RKO (cell line): Measurements from ENCODE around the gene SEZ6.
A peak's percentile ranks its signal among the peaks of the same experiment; 100 is the strongest.

Experiments used
- DNase-seq: peaks from one replicate; pipeline ENCODE4 v3.0.0-alpha.2; 2016; ENCODE audit warnings: low spot score

SEZ6 gene

GRCh38 chr17:28953444-28954118 lies 52.3 kb downstream of the SEZ6 start:
- peak; percentile 48 for DNase-seq

GRCh38 chr17:28951991-28952975 lies 53.5 kb downstream of the SEZ6 start:
- DNase-seq = peak; percentile 100

GRCh38 chr17:28951428-28951990 lies 54.3 kb downstream of the SEZ6 start, which contains the start of gene PHF12:
Gene PHF12, minus strand, starts transcription at chr17:28951518. Its CDS starts 558 bp downstream, at chr17:28950960.
- DNase-seq = peak; percentile 100

- no peak for DNase-seq
These were observed 54.9 kb downstream of the SEZ6 start for GRCh38 chr17:28950752-28951427.

- peak; percentile 70 for DNase-seq
These were observed 55.6 kb downstream of the SEZ6 start for GRCh38 chr17:28950017-28950751.

- peak; percentile 46 for DNase-seq
These were observed 56.4 kb downstream of the SEZ6 start for GRCh38 chr17:28949185-28950016.

- peak; percentile 18 for DNase-seq
These were observed 57.0 kb downstream of the SEZ6 start for GRCh38 chr17:28948873-28949184.

GRCh38 chr17:28948342-28948741 lies 57.5 kb downstream of the SEZ6 start:
- no peak for DNase-seq

- DNase-seq = no peak
These were observed 58.2 kb downstream of the SEZ6 start for GRCh38 chr17:28947639-28948038.

- DNase-seq = no peak
These were observed 59.6 kb downstream of the SEZ6 start for GRCh38 chr17:28946239-28946638.

GRCh38 chr17:28944862-28945741 lies 60.7 kb downstream of the SEZ6 start:
- DNase-seq = peak; percentile 23

GRCh38 chr17:28944343-28944742 lies 61.5 kb downstream of the SEZ6 start:
- no peak for DNase-seq

- no peak for DNase-seq
These were observed 62.9 kb downstream of the SEZ6 start for GRCh38 chr17:28942925-28943324.

GRCh38 chr17:28941251-28941650 lies 64.6 kb downstream of the SEZ6 start:
- no peak for DNase-seq

GRCh38 chr17:28940675-28941074 lies 65.2 kb downstream of the SEZ6 start:
- DNase-seq = no peak

- no peak for DNase-seq
These were observed 65.7 kb downstream of the SEZ6 start for GRCh38 chr17:28940142-28940541.

- DNase-seq = no peak
These were observed 67.3 kb downstream of the SEZ6 start for GRCh38 chr17:28938552-28938951.

- DNase-seq = no peak
These were observed 68.6 kb downstream of the SEZ6 start for GRCh38 chr17:28937044-28937729.
